ENCODE data around the gene MMP1.

Gene MMP1

GRCh38 chr11:102806296-102806695 is 8.3 kb upstream of the MMP1 start:
- no peak for DNase-seq (ENCODE audit: low read depth)

DNA sequence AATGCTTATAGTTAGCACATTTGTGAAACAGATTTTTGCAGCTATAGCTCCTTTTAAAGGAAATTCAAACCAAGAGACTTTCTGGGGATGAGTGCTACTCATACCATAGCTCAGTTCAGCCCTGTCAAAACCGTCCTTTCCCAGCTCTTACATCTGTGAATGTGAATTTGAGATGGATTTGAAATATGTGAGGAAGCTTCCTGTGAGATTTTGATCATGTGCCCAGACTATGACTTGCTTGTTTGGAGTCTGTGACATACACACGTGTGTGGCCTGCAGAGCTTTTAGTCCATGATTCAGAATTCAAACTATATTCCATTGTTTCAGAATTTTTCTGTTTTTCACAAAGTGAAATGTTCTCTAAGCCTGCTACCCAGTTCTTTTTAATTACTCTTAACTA is 4.4 kb upstream of the MMP1 start:
- DNase-seq (ENCODE audit: low read depth), result no peak

- no peak for DNase-seq (ENCODE audit: low read depth)
Observed at GRCh38 chr11:102800767-102801166, 2.8 kb upstream of the MMP1 start.

- DNase-seq (ENCODE audit: low read depth), result no peak
Observed at GRCh38 chr11:102799681-102800340, 1.9 kb upstream of the MMP1 start.

GRCh38 chr11:102794382-102794781 is 3.6 kb downstream of the MMP1 start:
- no peak for DNase-seq (ENCODE audit: low read depth)

- DNase-seq (ENCODE audit: low read depth), result no peak
Observed at GRCh38 chr11:102793677-102794290, 4.2 kb downstream of the MMP1 start.

DNA sequence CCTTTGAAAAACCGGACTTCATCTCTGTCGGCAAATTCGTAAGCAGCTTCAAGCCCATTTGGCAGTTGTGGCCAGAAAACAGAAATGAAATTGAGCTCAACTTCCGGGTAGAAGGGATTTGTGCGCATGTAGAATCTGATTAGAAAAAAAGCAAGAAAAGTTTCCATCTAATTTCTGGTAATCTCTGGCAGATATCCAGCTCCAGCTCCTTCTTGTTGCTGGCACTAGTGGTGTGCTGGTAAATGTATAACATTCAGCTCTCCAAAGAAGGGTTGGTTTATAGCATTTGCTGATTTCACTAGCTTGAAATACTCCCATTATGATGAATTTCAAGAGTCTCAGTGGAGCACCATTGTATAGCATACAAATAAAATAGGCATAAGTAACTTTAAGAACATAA is 5.4 kb downstream of the MMP1 start:
- no peak for DNase-seq (ENCODE audit: low read depth)

DNA sequence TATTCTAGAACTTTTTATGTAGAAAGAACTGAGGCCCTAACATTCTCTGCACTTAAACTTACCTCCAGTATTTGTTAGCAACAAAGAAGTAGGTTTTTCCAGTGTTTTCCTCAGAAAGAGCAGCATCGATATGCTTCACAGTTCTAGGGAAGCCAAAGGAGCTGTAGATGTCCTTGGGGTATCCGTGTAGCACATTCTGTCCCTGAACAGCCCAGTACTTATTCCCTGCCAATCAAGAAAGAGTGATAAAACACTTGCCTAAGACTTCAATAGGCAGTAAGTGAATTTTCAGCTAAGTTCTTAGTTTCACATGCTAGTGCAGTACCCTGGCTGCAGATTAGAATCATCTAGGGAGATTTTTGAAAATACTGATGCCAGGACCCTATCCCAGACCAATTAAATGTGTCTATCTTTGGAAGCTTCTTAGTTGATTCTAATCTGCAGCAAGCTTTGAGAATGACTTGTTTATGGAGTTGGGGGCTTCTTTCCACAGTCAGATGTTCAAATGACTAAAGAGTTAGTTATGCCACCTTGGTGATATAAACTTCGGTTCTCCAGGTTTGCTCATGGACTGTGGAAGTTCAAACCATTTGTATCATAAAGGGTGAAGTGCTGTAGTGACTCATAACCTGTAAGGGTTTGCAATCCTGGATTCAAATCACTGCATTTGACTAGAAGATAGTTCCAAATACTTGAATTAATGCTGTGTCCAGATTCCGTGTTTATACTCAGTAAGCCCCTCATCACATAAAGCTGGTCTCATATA is 6.5 kb downstream of the MMP1 start:
- DNase-seq (ENCODE audit: low read depth), result no peak

GRCh38 chr11:102788334-102788995 is 9.5 kb downstream of the MMP1 start:
- DNase-seq (ENCODE audit: low read depth), result no peak

DNA sequence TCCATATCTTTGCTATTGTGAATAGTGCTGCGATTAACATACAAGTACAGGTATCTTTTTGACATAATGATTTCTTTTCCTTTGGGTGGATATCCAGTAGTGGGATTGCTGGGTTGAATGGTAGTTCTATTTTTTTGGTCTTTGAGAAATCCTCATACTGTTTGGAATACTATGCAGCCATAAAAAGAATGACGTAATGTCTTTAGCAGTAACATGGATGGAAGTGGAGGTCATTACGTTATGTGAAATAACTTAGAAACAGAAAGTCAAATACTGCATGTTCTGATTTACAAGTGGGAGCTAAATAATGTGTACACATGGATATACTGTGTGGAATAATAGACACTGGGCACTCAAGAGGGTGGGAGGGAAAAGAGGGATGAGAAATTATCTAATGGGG is 13.6 kb downstream of the MMP1 start:
- no peak for DNase-seq (ENCODE audit: low read depth)

DNA sequence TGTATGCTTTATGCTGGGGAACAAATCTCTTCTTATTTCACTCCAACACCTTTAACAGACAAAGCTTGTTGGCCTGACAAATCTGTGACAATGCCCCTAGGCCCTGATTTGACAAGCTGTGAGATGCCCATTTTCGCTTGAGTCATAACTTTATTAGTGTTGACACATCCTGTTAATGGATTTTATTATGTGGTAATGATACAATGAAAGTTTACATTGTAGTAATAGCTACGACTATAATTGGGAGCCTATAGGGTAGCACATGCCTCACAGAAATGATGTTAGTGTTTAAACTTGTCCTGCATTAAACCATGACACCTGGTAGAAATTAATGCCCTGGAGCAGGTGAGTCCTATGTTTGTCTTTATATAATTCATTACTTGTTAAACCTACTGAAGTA is 14.2 kb downstream of the MMP1 start:
- DNase-seq (ENCODE audit: low read depth), result no peak

- no peak for DNase-seq (ENCODE audit: low read depth)
Observed at GRCh38 chr11:102783016-102783415, 14.9 kb downstream of the MMP1 start.

GRCh38 chr11:102781676-102782075 is 16.3 kb downstream of the MMP1 start:
- DNase-seq (ENCODE audit: low read depth), result no peak

- no peak for DNase-seq (ENCODE audit: low read depth)
Observed at GRCh38 chr11:102780491-102780918, 17.5 kb downstream of the MMP1 start, which contains the start of gene MMP10. TSS of gene MMP10 (minus strand) at chr11:102780628. CDS start at chr11:102780591, 37 bp downstream.

- no peak for DNase-seq (ENCODE audit: low read depth)
Observed at GRCh38 chr11:102776454-102776853, 21.5 kb downstream of the MMP1 start.

- DNase-seq (ENCODE audit: low read depth), result no peak
Observed at GRCh38 chr11:102773386-102773785, 24.6 kb downstream of the MMP1 start.

DNA sequence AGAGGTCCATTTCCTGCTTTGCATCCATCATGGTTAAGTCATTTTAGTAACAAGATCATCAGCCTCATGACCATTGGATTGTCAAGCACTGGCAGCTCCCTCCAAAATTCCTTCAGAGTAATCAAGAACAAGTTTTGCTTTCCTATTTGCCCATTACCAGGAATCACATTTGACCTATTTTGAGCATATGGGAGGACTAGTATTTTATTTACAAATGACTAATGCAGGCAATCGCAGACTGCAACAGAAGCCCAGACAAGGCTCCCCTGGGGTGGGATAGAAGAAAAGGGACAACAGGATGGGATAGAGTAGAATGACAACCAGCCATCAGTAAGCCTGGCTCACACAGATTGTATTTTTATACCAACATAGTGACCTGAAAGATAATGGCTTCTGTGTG is 26.6 kb downstream of the MMP1 start:
- DNase-seq (ENCODE audit: low read depth), result no peak

GRCh38 chr11:102770191-102770590 is 27.8 kb downstream of the MMP1 start:
- no peak for DNase-seq (ENCODE audit: low read depth)

DNA sequence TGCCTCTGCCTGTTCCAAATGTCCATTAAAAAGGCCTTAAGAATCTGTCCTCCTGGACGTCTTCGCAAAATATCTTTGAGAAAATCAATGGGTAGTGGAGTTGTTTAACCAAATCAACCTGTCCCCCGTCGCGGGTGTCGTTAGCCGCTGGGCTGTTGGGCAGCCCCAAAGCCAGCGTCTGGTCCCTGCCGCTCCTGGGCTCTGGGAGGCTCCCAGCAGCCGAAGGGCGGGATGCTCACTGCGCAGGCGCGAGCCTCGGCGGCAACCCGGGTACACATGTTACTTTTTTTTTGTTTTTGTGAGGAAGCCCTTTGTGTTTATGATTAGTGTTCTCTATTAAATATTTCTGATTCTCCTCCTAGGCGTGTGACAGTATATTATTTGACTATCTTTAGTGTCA is 30.2 kb downstream of the MMP1 start:
- DNase-seq (ENCODE audit: low read depth), result no peak

- DNase-seq (ENCODE audit: low read depth), result no peak
Observed at GRCh38 chr11:102763440-102763839, 34.5 kb downstream of the MMP1 start.

DNA sequence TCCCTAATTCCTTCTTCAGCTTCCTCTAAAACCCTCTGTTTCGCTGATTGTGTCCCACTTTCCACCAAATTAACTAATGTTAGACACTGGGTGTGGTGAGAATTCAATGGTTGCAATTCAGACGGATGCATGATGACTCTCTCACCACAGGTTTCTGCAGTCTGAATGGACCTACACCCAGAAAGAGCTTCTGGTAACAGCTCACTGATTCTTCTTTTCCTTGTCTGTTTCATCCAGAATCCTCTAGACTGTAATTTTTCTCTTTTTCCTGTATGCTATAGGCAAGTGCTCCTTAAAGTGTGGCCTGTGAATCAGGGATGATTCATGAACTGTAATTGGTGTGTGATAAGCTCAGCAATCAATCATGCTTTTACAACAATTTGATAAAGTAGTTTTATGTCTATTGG is 35.6 kb downstream of the MMP1 start:
- DNase-seq (ENCODE audit: low read depth), result no peak

- DNase-seq (ENCODE audit: low read depth), result no peak
Observed at GRCh38 chr11:102761646-102762238, 36.2 kb downstream of the MMP1 start.
